Measurements from ENCODE around the gene CYP4F12.

Gene CYP4F12

GRCh38 chr19:15633082-15633835 is 39.6 kb upstream of the CYP4F12 start:
- no peak overlapping the region for H3K4me3 ChIP-seq (ENCODE audit: low read length)
- no peak for DNase-seq (ENCODE audit: low read depth)
- TF ChIP-seq CTCF (IDR thresholded peaks at IDR 0.05; ENCODE audit: insufficient read depth, low read depth, low read length, missing control alignments) = no peak

GRCh38 chr19:15634105-15634504 is 38.8 kb upstream of the CYP4F12 start:
- TF ChIP-seq CTCF (IDR thresholded peaks at IDR 0.05; ENCODE audit: insufficient read depth, low read depth, low read length, missing control alignments) = no peak
- H3K4me3 ChIP-seq (ENCODE audit: low read length) = no peak overlapping the region
- no peak for DNase-seq (ENCODE audit: low read depth)

- TF ChIP-seq CTCF (IDR thresholded peaks at IDR 0.05; ENCODE audit: insufficient read depth, low read depth, low read length, missing control alignments) = no peak
- peak; percentile 63 for DNase-seq (ENCODE audit: low read depth)
- H3K4me3 ChIP-seq (ENCODE audit: low read length) = no peak overlapping the region
Observed at GRCh38 chr19:15635016-15635805, 37.7 kb upstream of the CYP4F12 start.

GRCh38 chr19:15636026-15636425 is 36.9 kb upstream of the CYP4F12 start:
- TF ChIP-seq CTCF (IDR thresholded peaks at IDR 0.05; ENCODE audit: insufficient read depth, low read depth, low read length, missing control alignments) = no peak
- H3K4me3 ChIP-seq (ENCODE audit: low read length) = no peak overlapping the region
- no peak for DNase-seq (ENCODE audit: low read depth)

- no peak for DNase-seq (ENCODE audit: low read depth)
- TF ChIP-seq CTCF (IDR thresholded peaks at IDR 0.05; ENCODE audit: insufficient read depth, low read depth, low read length, missing control alignments) = no peak
- no peak overlapping the region for H3K4me3 ChIP-seq (ENCODE audit: low read length)
Observed at GRCh38 chr19:15639596-15639995, 33.3 kb upstream of the CYP4F12 start.

- no peak within 1 kb of the TSS for H3K4me3 ChIP-seq (ENCODE audit: low read length)
- peak; percentile 81 for DNase-seq (ENCODE audit: low read depth)
- no peak for TF ChIP-seq CTCF (IDR thresholded peaks at IDR 0.05; ENCODE audit: insufficient read depth, low read depth, low read length, missing control alignments)
Observed at GRCh38 chr19:15640294-15640903, 32.5 kb upstream of the CYP4F12 start, which contains the start of gene CYP4F3. TSS of gene CYP4F3 (plus strand) at chr19:15640897. CDS start at chr19:15641416, 519 bp downstream.
